HFF-Myc (cell line): Measurements from ENCODE around the gene RNF175.
"Not testable (repeated sequence)": the region's sequence is repeated elsewhere in the genome, so short reads cannot be mapped to it uniquely, and the experiment has no call there.

ENCODE experiments used
- DNase-seq: peaks from one replicate; pipeline ENCODE4 v3.0.0-alpha.2; 2011; ENCODE audit warnings: low read depth; ENCODE audit errors: extremely low read depth
- H3K4me3 ChIP-seq: replicated peaks from 2 replicates; pipeline ENCODE4 v1.5.1; 2011; ENCODE audit warnings: low read depth, mild to moderate bottlenecking, control low read depth, low read length
- TF ChIP-seq, protein P1 (sequence below): IDR thresholded peaks from 2 replicates; pipeline ENCODE4 v1.5.1; 2012; ENCODE audit warnings: mild to moderate bottlenecking, low read depth, low read length, control low read depth; ENCODE audit errors: missing control alignments

The RNF175 gene

DNA sequence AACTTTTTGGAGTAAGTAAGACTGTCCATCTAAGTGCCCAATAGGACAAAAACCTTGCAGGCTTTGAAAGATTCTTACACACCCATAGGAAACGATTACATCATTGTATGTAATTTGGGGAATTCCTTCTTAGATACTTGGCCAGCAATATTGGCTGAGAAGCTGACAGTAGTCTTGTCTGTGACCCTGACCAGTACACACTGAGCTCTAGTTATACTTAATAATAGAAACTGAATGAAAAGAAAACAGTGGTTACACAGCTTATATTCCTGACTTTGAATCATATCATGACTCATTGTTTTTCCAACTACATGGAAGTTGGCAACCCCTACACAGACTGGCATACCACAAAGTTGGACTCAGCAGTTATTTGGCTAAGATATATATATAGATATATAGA, 82.8 kb downstream of the RNF175 start:
- DNase-seq, result peak; percentile 25
- H3K4me3 ChIP-seq, result no peak overlapping the region
- TF ChIP-seq, protein P1, sequence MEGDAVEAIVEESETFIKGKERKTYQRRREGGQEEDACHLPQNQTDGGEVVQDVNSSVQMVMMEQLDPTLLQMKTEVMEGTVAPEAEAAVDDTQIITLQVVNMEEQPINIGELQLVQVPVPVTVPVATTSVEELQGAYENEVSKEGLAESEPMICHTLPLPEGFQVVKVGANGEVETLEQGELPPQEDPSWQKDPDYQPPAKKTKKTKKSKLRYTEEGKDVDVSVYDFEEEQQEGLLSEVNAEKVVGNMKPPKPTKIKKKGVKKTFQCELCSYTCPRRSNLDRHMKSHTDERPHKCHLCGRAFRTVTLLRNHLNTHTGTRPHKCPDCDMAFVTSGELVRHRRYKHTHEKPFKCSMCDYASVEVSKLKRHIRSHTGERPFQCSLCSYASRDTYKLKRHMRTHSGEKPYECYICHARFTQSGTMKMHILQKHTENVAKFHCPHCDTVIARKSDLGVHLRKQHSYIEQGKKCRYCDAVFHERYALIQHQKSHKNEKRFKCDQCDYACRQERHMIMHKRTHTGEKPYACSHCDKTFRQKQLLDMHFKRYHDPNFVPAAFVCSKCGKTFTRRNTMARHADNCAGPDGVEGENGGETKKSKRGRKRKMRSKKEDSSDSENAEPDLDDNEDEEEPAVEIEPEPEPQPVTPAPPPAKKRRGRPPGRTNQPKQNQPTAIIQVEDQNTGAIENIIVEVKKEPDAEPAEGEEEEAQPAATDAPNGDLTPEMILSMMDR, result no peak

DNA sequence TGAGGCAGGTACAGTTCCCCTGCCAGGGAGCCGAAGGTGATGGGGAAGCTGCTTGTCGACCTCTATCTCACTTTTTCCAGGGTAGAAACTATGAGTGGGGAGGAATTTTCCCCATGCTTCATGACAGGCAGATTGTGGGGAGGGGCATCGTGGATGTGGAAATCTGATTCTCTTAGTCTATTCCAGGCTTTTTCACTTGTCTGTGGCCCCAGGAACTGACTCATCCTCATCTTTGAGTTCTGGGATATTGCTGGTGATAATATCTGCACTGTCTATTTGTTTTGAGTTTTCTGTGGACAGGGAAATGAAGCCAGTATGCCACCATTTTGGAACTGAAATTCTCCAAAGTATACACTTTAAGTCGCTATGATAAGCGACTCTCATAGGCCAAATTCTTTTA, 83.3 kb downstream of the RNF175 start:
- no peak overlapping the region for H3K4me3 ChIP-seq
- TF ChIP-seq, protein P1, result no peak
- no peak for DNase-seq

DNA sequence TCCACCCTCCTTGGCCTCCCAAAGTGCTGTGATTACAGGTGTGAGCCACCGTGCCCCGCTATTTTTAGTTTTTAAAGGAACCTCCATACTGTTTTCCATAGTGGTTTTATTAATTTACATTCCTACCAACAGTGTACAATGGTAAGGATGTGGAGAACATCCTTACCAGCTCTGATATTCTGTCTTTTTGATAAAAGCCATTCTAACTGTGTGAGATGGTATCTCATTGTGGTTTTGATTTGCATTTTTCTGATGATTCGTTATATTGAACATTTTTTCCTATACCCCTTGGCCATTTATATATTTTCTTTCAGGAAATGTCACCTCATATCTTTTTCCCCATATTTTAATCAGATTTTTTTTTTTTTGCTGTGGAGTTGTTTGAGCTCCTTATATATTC, 90.0 kb downstream of the RNF175 start:
- no peak for DNase-seq
- H3K4me3 ChIP-seq, result no peak overlapping the region
- TF ChIP-seq, protein P1, result no peak

DNA sequence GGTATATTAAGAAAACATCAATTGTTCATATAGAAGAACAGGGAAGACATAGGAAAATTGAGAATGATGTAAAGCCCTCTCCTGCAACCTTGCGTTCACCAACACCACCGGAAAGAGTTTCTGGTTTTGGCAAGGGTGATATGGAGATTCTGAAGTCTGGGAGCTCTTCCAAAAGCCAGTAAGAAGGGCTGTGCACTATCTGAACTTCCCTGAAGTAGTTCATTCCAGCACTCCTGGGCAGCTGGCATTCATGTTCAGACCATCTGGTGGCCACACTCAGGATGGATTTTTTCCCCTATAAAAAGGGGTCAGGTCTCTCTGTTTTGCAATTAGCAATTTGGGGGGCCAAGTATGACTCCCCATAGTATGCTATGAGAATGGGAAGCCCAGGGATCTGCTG, 91.2 kb downstream of the RNF175 start:
- no peak overlapping the region for H3K4me3 ChIP-seq
- DNase-seq, result peak; percentile 41
- TF ChIP-seq, protein P1, result no peak

DNA sequence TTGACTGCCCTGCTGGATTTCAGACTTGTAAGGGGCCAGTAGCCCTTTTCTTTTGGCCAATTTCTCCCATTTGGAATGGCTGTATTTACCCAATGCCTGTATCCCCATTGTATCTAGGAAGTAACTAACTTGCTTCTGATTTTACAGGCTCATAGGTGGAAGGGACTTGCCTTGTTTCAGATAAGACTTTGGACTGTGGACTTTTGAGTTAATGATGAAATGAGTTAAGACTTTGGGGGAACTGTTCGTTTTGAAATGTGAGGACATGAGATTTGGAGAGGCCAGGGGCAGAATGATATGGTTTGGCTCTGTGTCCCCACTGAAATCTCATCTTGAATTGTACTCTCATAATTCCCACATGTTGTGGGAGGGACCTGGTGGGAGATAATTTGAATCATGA, 93.3 kb downstream of the RNF175 start:
- DNase-seq, H3K4me3 ChIP-seq: not testable (repeated sequence)

DNA sequence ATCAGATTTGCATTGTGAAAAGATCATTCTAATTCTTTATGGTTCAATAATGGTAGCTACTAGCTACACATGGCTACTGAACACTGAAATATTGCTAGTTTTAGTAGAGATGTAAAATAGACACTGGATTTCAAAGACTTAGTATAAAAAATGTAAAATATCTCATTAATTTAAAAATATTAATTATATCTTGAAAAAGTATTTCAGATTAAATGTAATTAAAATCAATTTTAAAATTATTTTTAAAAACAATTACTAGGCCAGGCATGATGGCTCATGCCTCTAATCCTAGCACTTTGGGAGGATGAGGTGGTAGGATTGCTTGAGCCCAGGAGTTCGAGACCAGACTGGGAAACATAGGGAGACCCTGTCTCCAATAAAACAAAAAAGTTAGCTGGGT, 96.2 kb downstream of the RNF175 start:
- DNase-seq, result no peak
- no peak overlapping the region for H3K4me3 ChIP-seq
- TF ChIP-seq, protein P1, result no peak

DNA sequence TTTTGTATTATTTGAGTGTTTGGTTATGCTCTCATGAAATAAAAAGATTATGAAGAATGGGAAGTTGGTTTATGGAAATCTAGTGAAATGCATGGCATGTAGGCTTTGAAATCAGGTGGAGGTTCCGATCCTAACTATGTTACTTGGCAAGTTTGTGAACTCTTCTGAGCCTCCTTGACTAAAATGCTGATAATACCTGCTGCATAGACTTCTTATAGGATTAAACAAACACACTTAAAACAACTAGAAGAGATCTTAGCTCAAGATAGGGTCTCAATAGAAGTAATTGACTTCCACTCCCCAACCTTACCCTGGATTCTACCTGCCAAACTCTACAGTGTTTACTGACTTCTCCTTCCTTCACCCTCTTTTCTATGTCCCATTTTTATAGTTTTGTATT, 97.9 kb downstream of the RNF175 start:
- TF ChIP-seq, protein P1, result no peak
- no peak overlapping the region for H3K4me3 ChIP-seq
- no peak for DNase-seq
